Neuronal stem cell (in vitro differentiated cells): ENCODE measurements around the gene SCNN1G.

Experiments used
- DNase-seq: peaks from one replicate; pipeline ENCODE4 v3.0.0-alpha.2; 2013; ENCODE audit warnings: low spot score
- H2AFZ ChIP-seq: one replicate; pipeline ENCODE4 v1.6.1; 2013; ENCODE audit warnings: mild to moderate bottlenecking, low read length, inconsistent platforms
- H2AK5ac ChIP-seq: 2 replicates; pipeline ENCODE4 v1.6.1; 2013; ENCODE audit warnings: low read depth, mild to moderate bottlenecking, inconsistent platforms, low read length, moderate library complexity, mixed read lengths
- H2BK120ac ChIP-seq: 2 replicates; pipeline ENCODE4 v1.6.1; 2013; ENCODE audit warnings: low read depth, mild to moderate bottlenecking, inconsistent platforms, low read length, moderate library complexity, mixed read lengths
- H2BK12ac ChIP-seq: one replicate; pipeline ENCODE4 v1.6.1; 2013; ENCODE audit warnings: low read length, inconsistent platforms
- H2BK15ac ChIP-seq: 2 replicates; pipeline ENCODE4 v1.6.1; 2013; ENCODE audit warnings: mild to moderate bottlenecking, low read length, inconsistent platforms, mixed read lengths
- H2BK5ac ChIP-seq: one replicate; pipeline ENCODE4 v1.6.1; 2013; ENCODE audit warnings: inconsistent platforms, mild to moderate bottlenecking, low read length, moderate library complexity
- H3K14ac ChIP-seq: one replicate; pipeline ENCODE4 v1.6.1; 2013; ENCODE audit warnings: low read length, inconsistent platforms
- H3K18ac ChIP-seq: 2 replicates; pipeline ENCODE4 v1.6.1; 2013; ENCODE audit warnings: low read length, inconsistent platforms
- H3K23ac ChIP-seq: 2 replicates; pipeline ENCODE4 v1.6.1; 2013; ENCODE audit warnings: low read depth, mild to moderate bottlenecking, mixed read lengths, low read length, inconsistent platforms; ENCODE audit not compliant: poor library complexity
- H3K27ac ChIP-seq: replicated peaks from 3 replicates; pipeline ENCODE4 v1.5.1; 2013; ENCODE audit warnings: low read length, inconsistent platforms
- H3K27me3 ChIP-seq, 3 experiments: 2 replicates each; pipeline ENCODE4 v1.6.1; 2013; ENCODE audit warnings: low read length in 3 of 3, mild to moderate bottlenecking in 2 of 3, inconsistent platforms in 1 of 3, low read depth in 1 of 3, mixed read lengths in 1 of 3, moderate library complexity in 1 of 3; ENCODE audit not compliant: control insufficient read depth in 3 of 3, insufficient read depth in 3 of 3
- H3K36me3 ChIP-seq, 2 donors: replicated peaks in 1 of 2; 2 replicates each; pipeline ENCODE4 v1.6.1; 2013; ENCODE audit warnings: low read length in 2 of 2; ENCODE audit not compliant: control insufficient read depth in 2 of 2, insufficient read depth in 2 of 2
- H3K4ac ChIP-seq: 2 replicates; pipeline ENCODE4 v1.6.1; 2013; ENCODE audit warnings: inconsistent platforms, mild to moderate bottlenecking, low read length, moderate library complexity
- H3K4me1 ChIP-seq, 2 donors: 1 replicate in 1 of 2; 2 replicates in 1 of 2; pipeline ENCODE4 v1.6.1; 2013; ENCODE audit warnings: low read length in 2 of 2, low read depth in 1 of 2; ENCODE audit not compliant: control insufficient read depth in 2 of 2, insufficient read depth in 1 of 2
- H3K4me2 ChIP-seq: one replicate; pipeline ENCODE4 v1.6.1; 2013; ENCODE audit warnings: mild to moderate bottlenecking, low read length, inconsistent platforms; ENCODE audit not compliant: insufficient read depth, poor library complexity, severe bottlenecking
- H3K4me3 ChIP-seq, 2 donors: 2 replicates each; pipeline ENCODE4 v1.5.1; 2013; ENCODE audit warnings: low read length in 2 of 2, mild to moderate bottlenecking in 2 of 2, inconsistent platforms in 1 of 2, moderate library complexity in 1 of 2
- H3K79me1 ChIP-seq: one replicate; pipeline ENCODE4 v1.6.1; 2013; ENCODE audit warnings: low read depth, mild to moderate bottlenecking, inconsistent platforms, low read length, moderate library complexity
- H3K9ac ChIP-seq: one replicate; pipeline ENCODE4 v1.6.1; 2013; ENCODE audit warnings: mild to moderate bottlenecking, low read depth, low read length, inconsistent platforms; ENCODE audit not compliant: poor library complexity
- H3K9me3 ChIP-seq, 2 donors: replicated peaks in 1 of 2; 2 replicates each; pipeline versions ENCODE3 to v1.6.1; 2013; ENCODE audit warnings: low read length in 2 of 2, mild to moderate bottlenecking in 2 of 2, inconsistent platforms in 1 of 2, low read depth in 1 of 2, mixed read lengths in 1 of 2, moderate library complexity in 1 of 2; ENCODE audit not compliant: control insufficient read depth in 2 of 2, insufficient read depth in 1 of 2
- H4K8ac ChIP-seq: one replicate; pipeline ENCODE4 v1.6.1; 2013; ENCODE audit warnings: low read depth, mild to moderate bottlenecking, inconsistent platforms, low read length, moderate library complexity
- H4K91ac ChIP-seq: one replicate; pipeline ENCODE4 v1.6.1; 2013; ENCODE audit warnings: low read length, low read depth, mild to moderate bottlenecking, inconsistent platforms; ENCODE audit not compliant: poor library complexity
- WGBS, 2 donors: extraction: QIAGEN DNeasy Blood & Tissue Kit; methylation state at CpG; one replicate each; pipeline ENCODE4 v1.1.7; 2013; ENCODE audit warnings: missing lambda C conversion rate in 2 of 2, mixed read lengths in 1 of 2; ENCODE audit not compliant: insufficient read length in 2 of 2, insufficient replicate concordance in 1 of 2; ENCODE audit errors: extremely low coverage in 2 of 2; 5-methylcytosine and 5-hydroxymethylcytosine counted together

Gene SCNN1G

GRCh38 chr16:23185656-23186055 lies 3.1 kb downstream of the SCNN1G start:
- Histone ChIP-seq H3K27ac (no peak overlapping the region), H2BK12ac (no peak overlapping the region), H3K23ac (no peak overlapping the region), H3K14ac (peak overlapping the region; percentile 38), H2AFZ (no peak overlapping the region), H3K36me3 (no peaks in the 10 kb centered on the region), H3K79me1 (no peaks in the 10 kb centered on the region), H4K8ac (no peak overlapping the region), H3K4me3 (no peak overlapping the region), H3K4ac (no peak overlapping the region), H4K91ac (no peak overlapping the region), H3K18ac (no peak overlapping the region), H3K4me2 (no peak overlapping the region), H2BK120ac (no peak overlapping the region), H2BK15ac (no peak overlapping the region), H3K9me3 (no peaks in the 10 kb centered on the region), H3K9ac (no peak overlapping the region), H2AK5ac (no peak overlapping the region), H3K27me3 (peaks cover 5 to 70% (median 25%) of the 10 kb centered on the region in 3 experiments), H3K4me1 (peaks cover 3 to 6% of the 10 kb centered on the region in 2 donors), H2BK5ac (no peak overlapping the region)
- no peak for DNase-seq
- no CpG with 5 or more reads among the region's 11 CpGs for WGBS, 2 donors

- H4K8ac ChIP-seq, result no peak overlapping the region
- no peak overlapping the region for H2BK5ac ChIP-seq
- H4K91ac ChIP-seq, result no peak overlapping the region
- no peak overlapping the region for H3K4me3 ChIP-seq
- peaks cover 5 to 68% (median 25%) of the 10 kb centered on the region in 3 experiments for H3K27me3 ChIP-seq
- no peak overlapping the region for H2AFZ ChIP-seq
- WGBS, 2 donors, result no CpG with 5 or more reads among the region's 24 CpGs
- H2AK5ac ChIP-seq, result no peak overlapping the region
- H3K23ac ChIP-seq, result no peak overlapping the region
- peak overlapping the region; percentile 38 for H3K14ac ChIP-seq
- no peak overlapping the region for H2BK15ac ChIP-seq
- H3K4me1 ChIP-seq, result peaks cover 3 to 6% of the 10 kb centered on the region in 2 donors
- H3K79me1 ChIP-seq, result no peaks in the 10 kb centered on the region
- peak overlapping the region; percentile 53 for H3K4ac ChIP-seq
- no peak overlapping the region for H3K27ac ChIP-seq
- no peak overlapping the region for H3K18ac ChIP-seq
- H3K36me3 ChIP-seq, result no peaks in the 10 kb centered on the region
- H2BK12ac ChIP-seq, result peak overlapping the region; percentile 10
- H3K9ac ChIP-seq, result no peak overlapping the region
- no peak overlapping the region for H3K4me2 ChIP-seq
- H2BK120ac ChIP-seq, result no peak overlapping the region
- no peaks in the 10 kb centered on the region for H3K9me3 ChIP-seq
- DNase-seq, result no peak
These were observed 3.6 kb downstream of the SCNN1G start for GRCh38 chr16:23186171-23186570.

GRCh38 chr16:23187341-23187740 lies 4.8 kb downstream of the SCNN1G start:
- Histone ChIP-seq H3K4me2 (no peak overlapping the region), H3K18ac (no peak overlapping the region), H3K27me3 (peaks cover 5 to 62% (median 23%) of the 10 kb centered on the region in 3 experiments), H2BK5ac (no peak overlapping the region), H2BK120ac (no peak overlapping the region), H3K4me3 (no peak overlapping the region), H2AFZ (no peak overlapping the region), H2BK15ac (no peak overlapping the region), H3K4me1 (peaks cover 3 to 4% of the 10 kb centered on the region in 2 donors), H4K91ac (no peak overlapping the region), H2AK5ac (no peak overlapping the region), H3K36me3 (no peaks in the 10 kb centered on the region), H3K9me3 (no peaks in the 10 kb centered on the region), H3K4ac (no peak overlapping the region), H3K9ac (no peak overlapping the region), H3K23ac (no peak overlapping the region), H4K8ac (no peak overlapping the region), H2BK12ac (no peak overlapping the region), H3K14ac (no peak overlapping the region), H3K27ac (no peak overlapping the region), H3K79me1 (no peaks in the 10 kb centered on the region)
- whole genome bisulfite sequencing, 2 donors, result no CpG with 5 or more reads among the region's 3 CpGs
- DNase-seq, result no peak

- H3K23ac ChIP-seq, result no peak overlapping the region
- peaks cover 0 to 51% (median 9%) of the 10 kb centered on the region in 3 experiments for H3K27me3 ChIP-seq
- no peaks in the 10 kb centered on the region for H3K36me3 ChIP-seq
- H3K14ac ChIP-seq, result no peak overlapping the region
- H3K79me1 ChIP-seq, result no peaks in the 10 kb centered on the region
- no peak overlapping the region for H3K4me2 ChIP-seq
- no peak overlapping the region for H2BK5ac ChIP-seq
- no CpG with 5 or more reads among the region's 2 CpGs for WGBS, 2 donors
- H3K9me3 ChIP-seq, result no peaks in the 10 kb centered on the region
- no peak overlapping the region for H3K18ac ChIP-seq
- H2AK5ac ChIP-seq, result no peak overlapping the region
- no peak overlapping the region for H2BK120ac ChIP-seq
- H4K8ac ChIP-seq, result no peak overlapping the region
- peak overlapping the region; percentile 59 for H4K91ac ChIP-seq
- no peak overlapping the region for H3K27ac ChIP-seq
- no peak overlapping the region for H2BK12ac ChIP-seq
- DNase-seq, result no peak
- H3K4ac ChIP-seq, result no peak overlapping the region
- no peak overlapping the region for H3K9ac ChIP-seq
- H2AFZ ChIP-seq, result no peak overlapping the region
- H2BK15ac ChIP-seq, result no peak overlapping the region
- H3K4me1 ChIP-seq, result no peaks in the 10 kb centered on the region
- no peak overlapping the region for H3K4me3 ChIP-seq
These were observed 6.4 kb downstream of the SCNN1G start for GRCh38 chr16:23188911-23189310.
